GM18907 (cell line): Measurements from ENCODE around the gene CAMK1D.
"Not testable (repeated sequence)": the region's sequence is repeated elsewhere in the genome, so short reads cannot be mapped to it uniquely, and the experiment has no call there.

Experiments
- ATAC-seq: cut with Tn5 transposase; IDR thresholded peaks from one replicate; pipeline ENCODE4 v1.9.1; 2021; ENCODE audit warnings: mild to moderate bottlenecking, moderate library complexity; ENCODE audit not compliant: unreplicated experiment

The CAMK1D gene

GRCh38 chr10:12801214-12802087 is 452.1 kb downstream of the CAMK1D start:
- ATAC-seq: no peak

GRCh38 chr10:12803776-12804175 is 454.4 kb downstream of the CAMK1D start:
- no peak for ATAC-seq

GRCh38 chr10:12806228-12807095 is 457.1 kb downstream of the CAMK1D start:
- no peak for ATAC-seq

GRCh38 chr10:12807096-12807755 is 457.9 kb downstream of the CAMK1D start:
- ATAC-seq: no peak

- ATAC-seq: no peak
Measured at GRCh38 chr10:12808014-12808613, 458.8 kb downstream of the CAMK1D start.

GRCh38 chr10:12810046-12810445 is 460.7 kb downstream of the CAMK1D start:
- not testable (repeated sequence) for ATAC-seq

- ATAC-seq: no peak
Measured at GRCh38 chr10:12811826-12812225, 462.5 kb downstream of the CAMK1D start.

- ATAC-seq: no peak
Measured at GRCh38 chr10:12812571-12812970, 463.2 kb downstream of the CAMK1D start.

GRCh38 chr10:12814166-12814565 is 464.8 kb downstream of the CAMK1D start:
- ATAC-seq: no peak

- no peak for ATAC-seq
Measured at GRCh38 chr10:12819071-12819470, 469.7 kb downstream of the CAMK1D start.

GRCh38 chr10:12819656-12820055 is 470.3 kb downstream of the CAMK1D start:
- ATAC-seq: no peak

GRCh38 chr10:12822126-12822892 is 473.0 kb downstream of the CAMK1D start:
- ATAC-seq: no peak

GRCh38 chr10:12822893-12823170 is 473.5 kb downstream of the CAMK1D start:
- no peak for ATAC-seq

- ATAC-seq: no peak
Measured at GRCh38 chr10:12823328-12823727, 474.0 kb downstream of the CAMK1D start.

GRCh38 chr10:12825260-12825849 is 476.0 kb downstream of the CAMK1D start:
- no peak for ATAC-seq

- ATAC-seq: no peak
Measured at GRCh38 chr10:12826800-12827372, 477.5 kb downstream of the CAMK1D start.

- no peak for ATAC-seq
Measured at GRCh38 chr10:12828736-12829135, 479.4 kb downstream of the CAMK1D start.

- ATAC-seq: no peak
Measured at GRCh38 chr10:12829831-12830390, 480.6 kb downstream of the CAMK1D start.

- ATAC-seq: no peak
Measured at GRCh38 chr10:12832096-12832495, 482.7 kb downstream of the CAMK1D start.
